Transverse colon (tissue), 4 donors: ENCODE measurements around the gene MMP14.

Source experiments
- EP300 ChIP-seq: sonication (generic); formaldehyde crosslinking; IDR thresholded peaks from one replicate; pipeline ENCODE4 v1.6.1; 2017; ENCODE audit warnings: antibody characterized with exemption, low read depth
- POLR2A ChIP-seq: fragments of 450-650 bp; IDR thresholded peaks from one replicate; pipeline ENCODE4 v1.6.1; 2016; ENCODE audit warnings: antibody characterized with exemption, mild to moderate bottlenecking, moderate library complexity
- POLR2AphosphoS5 ChIP-seq, 3 donors: sonication (generic); formaldehyde crosslinking; IDR thresholded peaks; one replicate each; pipeline ENCODE4 v1.6.1; 2016; ENCODE audit warnings: antibody characterized with exemption in 3 of 3
- TF ChIP-seq, protein P1 (sequence below), 5 experiments: fragments of 200-600 bp in 3 of 5; fragments of 450-650 bp in 2 of 5; sonication (generic) in 3 of 5; IDR thresholded peaks; 1 replicate in 2 of 5; 2 replicates in 3 of 5; pipeline ENCODE4 v1.5.1; 2016 to 2017; ENCODE audit warnings: antibody characterized with exemption in 5 of 5, inconsistent platforms in 3 of 5, mild to moderate bottlenecking in 2 of 5, moderate library complexity in 1 of 5

DNA sequence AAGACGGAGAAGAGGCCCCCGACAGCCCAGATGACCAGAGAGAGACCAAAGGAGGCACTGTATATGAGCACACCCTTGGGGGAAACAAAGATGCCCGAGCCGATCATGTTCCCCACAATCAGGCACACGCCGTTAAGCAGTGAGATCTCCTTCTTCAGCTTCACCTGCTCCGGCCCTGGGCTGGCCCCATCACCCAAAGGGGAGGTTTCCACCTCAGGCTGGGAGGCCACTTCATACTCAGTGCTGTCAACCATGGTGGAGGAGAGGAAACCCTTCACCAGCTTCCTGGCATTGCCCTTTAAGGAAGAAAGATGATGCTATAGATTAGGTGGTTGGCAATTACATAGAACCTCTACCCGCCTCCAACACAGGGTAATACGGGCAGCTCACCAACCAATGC lies 23.2 kb upstream of the MMP14 start:
- no peak for TF ChIP-seq POLR2A
- TF ChIP-seq, protein P1, sequence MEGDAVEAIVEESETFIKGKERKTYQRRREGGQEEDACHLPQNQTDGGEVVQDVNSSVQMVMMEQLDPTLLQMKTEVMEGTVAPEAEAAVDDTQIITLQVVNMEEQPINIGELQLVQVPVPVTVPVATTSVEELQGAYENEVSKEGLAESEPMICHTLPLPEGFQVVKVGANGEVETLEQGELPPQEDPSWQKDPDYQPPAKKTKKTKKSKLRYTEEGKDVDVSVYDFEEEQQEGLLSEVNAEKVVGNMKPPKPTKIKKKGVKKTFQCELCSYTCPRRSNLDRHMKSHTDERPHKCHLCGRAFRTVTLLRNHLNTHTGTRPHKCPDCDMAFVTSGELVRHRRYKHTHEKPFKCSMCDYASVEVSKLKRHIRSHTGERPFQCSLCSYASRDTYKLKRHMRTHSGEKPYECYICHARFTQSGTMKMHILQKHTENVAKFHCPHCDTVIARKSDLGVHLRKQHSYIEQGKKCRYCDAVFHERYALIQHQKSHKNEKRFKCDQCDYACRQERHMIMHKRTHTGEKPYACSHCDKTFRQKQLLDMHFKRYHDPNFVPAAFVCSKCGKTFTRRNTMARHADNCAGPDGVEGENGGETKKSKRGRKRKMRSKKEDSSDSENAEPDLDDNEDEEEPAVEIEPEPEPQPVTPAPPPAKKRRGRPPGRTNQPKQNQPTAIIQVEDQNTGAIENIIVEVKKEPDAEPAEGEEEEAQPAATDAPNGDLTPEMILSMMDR (IDR thresholded peaks at IDR 0.05) = no peak
- TF ChIP-seq EP300 = no peak
- no peak for TF ChIP-seq POLR2AphosphoS5 (IDR thresholded peaks at IDR 0.05)
